Gastroesophageal sphincter (tissue), 3 donors: ENCODE results near the gene PCIF1.
"Not testable (repeated sequence)": the region's sequence is repeated elsewhere in the genome, so short reads cannot be mapped to it uniquely, and the experiment has no call there.

Source experiments
- CTCF ChIP-seq, 4 experiments: fragments of 200-600 bp in 2 of 4; fragments of 450-650 bp in 2 of 4; sonication (generic) in 1 of 4; IDR thresholded peaks; one replicate each; pipeline ENCODE4 v1.5.1; 2017 to 2019; ENCODE audit warnings: antibody characterized with exemption in 4 of 4, mild to moderate bottlenecking in 2 of 4, moderate library complexity in 2 of 4
- EP300 ChIP-seq: sonication (generic); formaldehyde crosslinking; IDR thresholded peaks from one replicate; pipeline ENCODE4 v1.6.1; 2017; ENCODE audit warnings: antibody characterized with exemption, mild to moderate bottlenecking

- not testable (repeated sequence) for TF ChIP-seq CTCF (IDR thresholded peaks at IDR 0.05); EP300
Observed at GRCh38 chr20:45931680-45932079, 2.8 kb upstream of the PCIF1 start.
